KOPT-K1 (cell line): ENCODE measurements around the gene MAST2.
"Not testable (repeated sequence)": the region's sequence is repeated elsewhere in the genome, so short reads cannot be mapped to it uniquely, and the experiment has no call there.

Experiments
- H3K27ac ChIP-seq: fragments of 200-600 bp; sonication (generic); 2 replicates; pipeline ENCODE4 v1.5.1; 2016; ENCODE audit warnings: antibody characterized with exemption, mild to moderate bottlenecking, low read depth, low read length; ENCODE audit not compliant: poor library complexity, severe bottlenecking
- H3K36me3 ChIP-seq: fragments of 200-600 bp; sonication (generic); 2 replicates; pipeline ENCODE4 v1.5.1; 2017; ENCODE audit warnings: antibody characterized with exemption, mild to moderate bottlenecking, low read length, moderate library complexity; ENCODE audit not compliant: insufficient read depth
- H3K9me3 ChIP-seq: fragments of 200-600 bp; sonication (generic); 2 replicates; pipeline ENCODE4 v1.5.1; 2017; ENCODE audit warnings: antibody characterized with exemption, low read length, mild to moderate bottlenecking; ENCODE audit not compliant: insufficient read depth, poor library complexity, severe bottlenecking

MAST2 gene

DNA sequence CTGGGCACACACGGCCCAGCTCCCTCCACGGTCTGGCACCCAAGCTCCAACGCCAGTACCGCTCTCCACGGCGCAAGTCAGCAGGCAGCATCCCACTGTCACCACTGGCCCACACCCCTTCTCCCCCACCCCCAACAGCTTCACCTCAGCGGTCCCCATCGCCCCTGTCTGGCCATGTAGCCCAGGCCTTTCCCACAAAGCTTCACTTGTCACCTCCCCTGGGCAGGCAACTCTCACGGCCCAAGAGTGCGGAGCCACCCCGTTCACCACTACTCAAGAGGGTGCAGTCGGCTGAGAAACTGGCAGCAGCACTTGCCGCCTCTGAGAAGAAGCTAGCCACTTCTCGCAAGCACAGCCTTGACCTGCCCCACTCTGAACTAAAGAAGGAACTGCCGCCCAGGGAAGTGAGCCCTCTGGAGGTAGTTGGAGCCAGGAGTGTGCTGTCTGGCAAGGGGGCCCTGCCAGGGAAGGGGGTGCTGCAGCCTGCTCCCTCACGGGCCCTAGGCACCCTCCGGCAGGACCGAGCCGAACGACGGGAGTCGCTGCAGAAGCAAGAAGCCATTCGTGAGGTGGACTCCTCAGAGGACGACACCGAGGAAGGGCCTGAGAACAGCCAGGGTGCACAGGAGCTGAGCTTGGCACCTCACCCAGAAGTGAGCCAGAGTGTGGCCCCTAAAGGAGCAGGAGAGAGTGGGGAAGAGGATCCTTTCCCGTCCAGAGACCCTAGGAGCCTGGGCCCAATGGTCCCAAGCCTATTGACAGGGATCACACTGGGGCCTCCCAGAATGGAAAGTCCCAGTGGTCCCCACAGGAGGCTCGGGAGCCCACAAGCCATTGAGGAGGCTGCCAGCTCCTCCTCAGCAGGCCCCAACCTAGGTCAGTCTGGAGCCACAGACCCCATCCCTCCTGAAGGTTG is 231.4 kb downstream of the MAST2 start:
- Histone ChIP-seq H3K27ac (no peak overlapping the region), H3K36me3 (peaks cover 55% of the 10 kb centered on the region), H3K9me3 (no peaks in the 10 kb centered on the region)

DNA sequence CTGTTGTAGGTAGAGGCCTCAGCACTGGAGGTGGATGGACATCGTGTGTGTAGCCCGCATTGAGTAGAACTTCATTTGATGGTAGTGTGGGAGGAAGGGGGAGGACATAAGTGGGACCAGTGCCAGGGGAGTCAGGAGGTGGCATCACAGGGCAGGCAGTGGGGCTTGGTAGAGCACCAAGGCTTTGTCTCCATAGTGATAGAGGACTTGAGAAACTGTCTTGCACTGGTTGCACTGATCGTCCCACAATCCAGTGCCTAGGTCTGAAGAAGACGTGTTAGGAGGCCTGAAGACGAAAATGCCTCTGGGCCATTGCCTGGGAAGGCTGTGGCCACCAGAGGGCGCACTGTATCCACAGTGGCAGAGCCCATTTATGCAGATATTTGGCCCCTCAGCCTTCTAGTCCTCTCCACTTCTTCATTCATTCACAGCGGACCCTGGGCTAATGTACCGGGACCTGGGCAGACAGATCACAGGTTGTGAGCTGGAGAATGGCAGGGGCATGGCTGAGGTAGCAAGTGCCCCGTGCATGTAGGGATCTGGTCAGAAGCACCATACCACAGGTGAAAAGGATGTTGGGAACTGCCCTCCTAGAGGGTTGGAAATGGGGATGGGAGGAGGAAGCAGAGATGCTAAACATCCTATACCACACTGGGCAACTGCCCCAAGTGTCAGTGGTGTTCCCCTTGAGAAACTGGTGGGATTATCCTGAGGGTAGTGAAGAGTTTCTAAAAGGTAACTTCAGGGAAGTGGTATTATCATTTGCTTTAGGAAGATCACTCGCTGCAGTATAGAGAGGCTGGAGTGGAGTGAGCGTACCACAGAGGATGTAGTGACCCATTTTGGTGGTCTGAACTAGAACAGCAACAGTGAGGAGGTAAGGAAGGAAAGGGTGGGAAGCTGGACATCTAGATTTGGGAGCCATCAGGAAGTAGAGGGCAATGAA is 233.8 kb downstream of the MAST2 start:
- Histone ChIP-seq H3K9me3 (no peaks in the 10 kb centered on the region), H3K36me3 (peaks cover 52% of the 10 kb centered on the region), H3K27ac (no peak overlapping the region)

DNA sequence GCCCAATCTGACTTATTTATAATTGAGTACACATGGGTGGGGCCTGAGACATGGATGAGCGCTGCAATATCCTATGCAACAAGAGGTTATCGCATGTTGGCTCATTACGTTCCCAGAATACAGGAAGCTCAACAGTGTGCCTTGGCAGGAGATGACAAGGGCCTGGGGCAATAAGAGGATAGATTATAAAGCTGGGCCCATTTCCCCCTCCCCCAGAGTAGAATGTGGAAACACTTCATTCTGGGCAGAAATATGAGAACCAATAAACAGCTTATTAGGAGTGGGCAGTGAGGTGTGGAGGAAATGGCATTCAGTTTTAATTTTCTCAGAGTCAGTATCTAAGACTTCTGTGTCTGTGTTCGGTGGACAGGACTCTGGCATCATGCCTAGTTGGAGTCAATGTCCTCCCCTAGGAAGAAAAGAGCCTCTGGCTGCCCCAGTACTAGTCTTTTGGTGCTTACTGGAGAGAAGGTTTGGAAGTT is 236.2 kb downstream of the MAST2 start:
- Histone ChIP-seq H3K27ac (no peak overlapping the region), H3K36me3 (peaks cover 58% of the 10 kb centered on the region), H3K9me3 (no peaks in the 10 kb centered on the region)

DNA sequence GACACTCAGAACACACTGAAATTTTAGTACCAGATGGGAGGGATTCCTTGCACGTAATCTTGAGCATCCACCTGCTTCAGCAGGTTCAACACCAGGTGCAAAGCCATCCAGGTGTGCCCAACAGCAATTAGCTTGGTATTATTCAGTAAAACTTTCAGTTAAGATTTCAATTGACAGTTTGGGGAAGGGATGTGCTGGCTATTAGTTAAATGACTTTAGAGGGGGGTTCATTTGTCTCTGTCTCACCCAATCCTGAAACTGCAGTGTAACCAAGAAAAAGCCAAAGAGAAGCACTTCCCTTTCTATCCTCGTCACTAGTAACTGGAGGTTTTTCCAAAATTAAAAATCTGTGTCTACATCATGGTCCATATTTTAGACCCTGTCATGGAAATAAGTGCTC is 238.1 kb downstream of the MAST2 start:
- no peaks in the 10 kb centered on the region for H3K9me3 ChIP-seq
- H3K27ac ChIP-seq, result no peak overlapping the region
- H3K36me3 ChIP-seq, result peaks cover 56% of the 10 kb centered on the region

DNA sequence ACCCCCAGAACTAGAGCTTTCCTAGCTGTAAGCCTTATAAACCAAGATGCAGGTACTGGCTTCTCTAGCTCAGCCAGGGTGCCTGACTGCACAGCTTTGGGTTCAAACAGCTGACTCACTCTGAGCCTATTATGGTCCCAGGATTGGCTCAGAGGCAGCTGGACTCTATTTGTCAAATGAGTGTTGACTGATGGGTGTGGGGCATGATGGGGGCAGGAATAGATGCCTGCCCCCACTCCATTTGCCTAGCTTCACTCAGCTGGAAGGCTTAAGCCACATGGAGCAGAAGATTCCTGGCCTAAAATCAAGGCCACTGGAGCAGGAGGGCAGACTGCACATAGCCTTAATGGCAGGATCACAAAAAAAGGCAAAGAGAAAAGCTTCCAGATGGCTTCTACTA is 238.6 kb downstream of the MAST2 start:
- H3K27ac ChIP-seq, result no peak overlapping the region
- no peaks in the 10 kb centered on the region for H3K9me3 ChIP-seq
- peaks cover 61% of the 10 kb centered on the region for H3K36me3 ChIP-seq

DNA sequence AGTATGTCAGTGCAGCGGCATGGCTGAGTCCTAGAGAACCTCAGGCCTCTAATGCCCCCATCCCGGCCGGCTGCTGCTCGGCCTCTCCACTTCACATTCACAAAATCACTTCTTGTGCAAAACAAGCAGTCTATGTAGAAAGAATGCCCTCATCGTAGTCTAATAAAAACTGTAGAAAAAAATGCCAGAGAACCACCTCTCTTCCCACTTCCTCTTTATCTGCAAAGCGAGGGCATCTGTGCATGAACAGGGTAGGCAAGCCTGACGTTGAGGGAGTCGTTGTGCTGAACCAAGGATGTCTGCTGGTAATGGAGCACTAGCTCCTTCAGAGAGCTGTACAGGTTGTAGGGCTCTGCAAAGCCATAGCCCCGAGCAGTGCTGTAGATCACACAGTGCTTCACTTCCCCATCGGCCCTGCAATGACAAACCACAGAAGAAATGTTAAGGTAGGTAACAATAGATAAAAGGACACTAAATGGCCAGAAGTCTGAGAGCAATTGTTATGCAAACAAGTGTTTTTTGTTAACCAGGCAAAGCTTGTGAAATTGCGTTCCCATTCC is 240.1 kb downstream of the MAST2 start:
- Histone ChIP-seq H3K9me3 (no peaks in the 10 kb centered on the region), H3K36me3 (peaks cover 63% of the 10 kb centered on the region), H3K27ac (peak overlapping the region; percentile 0)

DNA sequence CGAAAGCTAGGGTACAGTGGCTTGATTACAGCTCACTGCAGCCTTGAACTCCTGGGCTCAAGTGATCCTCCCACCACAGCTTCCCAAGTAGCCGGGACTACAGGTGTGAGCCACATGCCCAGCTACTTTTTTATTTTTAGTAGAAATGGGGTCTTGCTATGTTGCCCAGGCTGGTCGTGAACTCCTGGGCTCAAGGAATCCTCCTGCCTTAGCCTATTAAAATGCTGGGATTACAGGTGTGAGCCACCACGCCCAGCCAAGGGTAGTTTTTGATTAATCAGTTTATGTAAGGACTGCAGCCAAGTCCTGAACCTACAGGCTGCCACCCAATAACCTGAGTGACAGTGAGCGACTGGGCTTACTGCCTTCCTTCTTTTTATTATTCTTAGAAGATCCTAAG is 240.7 kb downstream of the MAST2 start:
- no peaks in the 10 kb centered on the region for H3K9me3 ChIP-seq
- H3K27ac ChIP-seq, result no peak overlapping the region
- H3K36me3 ChIP-seq, result peaks cover 63% of the 10 kb centered on the region

DNA sequence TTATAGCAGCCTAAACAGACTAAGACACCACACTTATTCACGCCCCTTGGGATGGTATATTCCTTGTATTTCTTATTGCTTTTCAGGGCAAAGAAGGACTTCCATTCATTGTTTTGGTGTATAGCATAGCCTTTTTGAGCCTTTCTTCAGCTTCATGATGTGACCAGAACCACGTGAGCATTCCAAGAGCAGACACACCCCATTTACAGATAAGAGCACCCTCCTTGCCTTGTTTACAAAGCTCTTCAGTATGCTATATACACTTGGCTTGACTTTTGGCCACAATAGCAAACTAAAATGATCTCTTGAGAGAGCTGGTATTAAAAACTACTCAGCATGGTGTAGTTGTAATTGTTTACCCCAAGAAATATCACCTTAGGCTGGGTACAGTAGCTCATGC is 250.3 kb downstream of the MAST2 start:
- Histone ChIP-seq H3K9me3 (no peaks in the 10 kb centered on the region), H3K36me3 (peaks cover 56% of the 10 kb centered on the region), H3K27ac (no peak overlapping the region)

DNA sequence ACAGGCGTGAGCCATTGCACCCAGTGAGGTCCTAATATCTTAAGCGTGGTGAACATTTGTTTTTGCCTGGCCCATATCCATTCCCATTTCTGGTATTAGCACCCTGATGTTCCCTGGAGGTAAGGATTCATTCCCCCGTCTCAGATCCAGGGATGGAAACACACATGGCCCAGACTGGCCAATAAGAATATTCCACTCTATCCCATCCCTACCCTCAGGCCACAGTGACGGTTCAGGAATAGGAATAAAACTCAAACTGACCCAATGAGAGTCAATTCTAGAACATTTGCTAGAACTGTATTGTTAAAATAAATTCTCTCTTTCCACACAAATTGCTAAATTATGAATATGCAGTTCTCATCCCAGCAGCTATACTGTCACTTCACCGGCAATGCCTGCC is 252.9 kb downstream of the MAST2 start:
- H3K27ac ChIP-seq, result no peak overlapping the region
- H3K9me3 ChIP-seq, result no peaks in the 10 kb centered on the region
- H3K36me3 ChIP-seq, result peaks cover 71% of the 10 kb centered on the region

DNA sequence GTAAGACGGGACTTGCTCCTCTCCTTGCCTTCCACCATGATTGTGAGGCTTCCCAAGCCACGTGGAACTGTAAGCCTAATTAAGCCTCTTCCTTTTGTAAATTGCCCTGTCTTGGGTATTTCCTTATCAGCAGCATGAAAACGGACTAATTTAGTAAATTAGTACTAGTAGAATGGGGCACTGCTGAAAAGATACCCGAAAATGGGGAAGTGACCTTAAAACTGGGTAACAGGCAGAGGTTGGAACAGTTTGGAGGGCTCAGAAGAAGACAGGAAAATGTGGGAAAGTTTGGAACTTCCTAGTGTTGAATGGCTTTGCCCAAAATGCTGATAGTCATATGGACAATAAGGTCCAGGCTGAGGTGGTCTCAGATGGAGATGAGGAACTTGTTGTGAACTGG is 253.8 kb downstream of the MAST2 start:
- H3K36me3 ChIP-seq, result peaks cover 78% of the 10 kb centered on the region
- H3K27ac ChIP-seq, H3K9me3 ChIP-seq: not testable (repeated sequence)

DNA sequence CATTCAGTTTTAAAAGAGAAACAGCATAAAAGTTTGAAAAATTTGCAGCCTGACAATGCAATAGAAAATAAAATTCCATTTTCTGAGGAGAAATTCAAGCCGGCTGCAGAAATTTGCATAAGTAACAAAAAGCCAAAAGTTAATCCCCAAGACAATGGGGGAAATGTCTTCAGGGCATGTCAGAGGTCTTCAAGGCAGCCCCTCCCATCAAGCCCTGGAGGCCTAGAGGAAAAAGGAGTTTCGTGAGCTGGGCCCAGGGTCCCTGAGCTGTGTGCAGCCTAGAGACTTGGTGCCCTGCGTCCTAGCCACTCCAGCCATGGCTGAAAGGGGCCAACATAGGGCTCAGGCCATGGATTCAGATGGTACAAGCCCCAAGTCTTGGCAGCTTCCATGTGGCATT is 254.4 kb downstream of the MAST2 start:
- peaks cover 77% of the 10 kb centered on the region for H3K36me3 ChIP-seq
- H3K27ac ChIP-seq, result no peak overlapping the region
- no peaks in the 10 kb centered on the region for H3K9me3 ChIP-seq

DNA sequence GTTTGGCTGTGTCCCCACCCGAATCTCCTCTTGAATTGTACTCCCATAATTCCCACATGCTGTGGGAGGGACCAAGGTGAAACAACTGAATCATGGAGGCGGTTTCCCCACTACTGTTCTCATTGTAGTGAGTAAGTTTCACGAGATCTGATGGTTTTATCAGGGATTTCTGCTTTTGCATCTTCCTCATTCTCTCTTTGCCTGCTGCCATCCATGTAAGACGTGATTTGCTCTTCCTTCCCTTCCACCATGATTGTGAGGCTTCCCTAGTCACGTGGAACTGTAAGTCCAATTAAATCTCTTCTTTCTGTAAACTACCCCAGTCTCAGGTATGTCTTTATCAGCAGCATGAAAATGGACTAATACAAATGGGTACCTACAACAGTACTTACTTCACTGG is 255.5 kb downstream of the MAST2 start:
- Histone ChIP-seq H3K36me3 (peaks cover 65% of the 10 kb centered on the region), H3K9me3 (no peaks in the 10 kb centered on the region), H3K27ac (no peak overlapping the region)

DNA sequence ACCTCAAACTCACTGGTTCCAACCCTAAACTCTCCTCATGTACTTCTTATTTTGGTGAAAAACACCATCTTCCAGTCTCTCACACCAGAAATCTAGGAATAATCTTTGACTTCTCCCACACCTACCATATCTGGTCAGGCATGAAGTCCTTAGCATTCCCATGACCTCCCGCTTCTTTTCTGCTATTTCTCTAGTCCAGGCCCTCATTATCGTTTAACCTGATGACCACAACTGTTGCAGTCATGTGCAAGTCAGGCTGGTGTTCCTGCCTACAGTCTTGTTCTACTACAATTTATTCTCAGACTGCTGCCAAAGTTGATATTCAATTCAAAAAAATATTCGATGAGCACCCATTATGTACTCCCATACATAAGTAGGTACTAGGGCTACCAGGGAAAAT is 257.7 kb downstream of the MAST2 start:
- H3K9me3 ChIP-seq, result no peaks in the 10 kb centered on the region
- peaks cover 50% of the 10 kb centered on the region for H3K36me3 ChIP-seq
- H3K27ac ChIP-seq, result no peak overlapping the region

DNA sequence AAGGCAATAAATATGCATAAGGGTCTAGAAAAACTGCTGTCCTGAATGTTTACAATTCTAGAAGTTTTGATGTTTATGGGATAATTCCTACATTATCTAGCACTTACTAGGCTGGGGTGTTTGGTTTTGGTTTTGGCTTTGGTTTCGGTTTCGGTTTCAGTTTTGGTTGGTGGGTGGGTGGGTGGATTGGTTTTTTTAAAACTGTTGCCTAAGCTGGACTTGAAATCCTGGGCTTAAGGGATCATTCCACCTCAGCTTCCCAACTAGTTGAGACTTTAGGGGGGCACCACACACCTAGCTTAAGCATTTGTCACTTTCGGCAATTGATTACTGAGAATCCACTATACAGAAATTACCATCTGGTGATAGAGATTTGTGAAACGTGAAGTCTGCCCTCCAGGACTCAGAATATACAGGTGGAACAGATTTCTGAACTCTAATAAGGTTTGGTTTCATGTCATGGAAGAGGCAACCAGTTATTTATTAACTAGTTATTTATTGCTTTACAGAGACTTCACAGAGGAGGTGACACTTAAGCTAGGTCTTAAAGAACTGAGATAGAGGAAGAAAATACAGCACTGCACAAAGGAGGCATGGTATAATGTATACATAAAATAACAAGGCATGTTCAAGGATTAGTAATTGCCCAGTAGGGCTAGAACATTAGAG is 259.4 kb downstream of the MAST2 start:
- Histone ChIP-seq H3K27ac (peak overlapping the region; percentile 73), H3K36me3 (peaks cover 36% of the 10 kb centered on the region), H3K9me3 (no peaks in the 10 kb centered on the region)
